Activated naive CD4-positive, alpha-beta T cell treated with anti-CD3 and anti-CD28 coated beads for 36 hours (primary cell): ENCODE results near the gene MYO19. TPM values are rescaled to one million over a fixed set of nuclear protein-coding genes. Genes with fewer than 3 reads are reported as not detected.

Experiments
- CTCF ChIA-PET: fragments of 350-600 bp; sonication (Branson Sonifier 250); formaldehyde crosslinking; loops from one replicate; lab custom pipeline; 2021; ENCODE audit warnings: antibody characterized with exemption; lab: Charles Lee
- DNase-seq: peaks from one replicate; pipeline ENCODE4 v3.0.0-alpha.2; 2020
- H3K27ac Mint-ChIP-seq: one replicate; pipeline ENCODE4 v1.8.0; 2021; ENCODE audit warnings: mild to moderate bottlenecking, mixed read lengths
- H3K27me3 Mint-ChIP-seq: one replicate; pipeline ENCODE4 v1.8.0; 2021; ENCODE audit warnings: low read depth, mixed read lengths
- H3K36me3 Mint-ChIP-seq: one replicate; pipeline ENCODE4 v1.8.0; 2021; ENCODE audit warnings: low read depth, mixed read lengths
- H3K4me1 Mint-ChIP-seq: one replicate; pipeline ENCODE4 v1.8.0; 2021; ENCODE audit warnings: low read depth, mixed read lengths
- H3K4me3 Mint-ChIP-seq: one replicate; pipeline ENCODE4 v1.8.0; 2021; ENCODE audit warnings: mild to moderate bottlenecking, moderate library complexity, mixed read lengths
- H3K9me3 Mint-ChIP-seq: one replicate; pipeline ENCODE4 v1.8.0; 2021; ENCODE audit warnings: mixed read lengths
- intact Hi-C: fragments of 100-400 bp; cut with micrococcal nuclease; formaldehyde crosslinking; loops from one replicate; pipeline ENCODE4 v1.15.1; 2023
- total RNA-seq, 2 experiments: library from RNA; stranded (reverse); gene quantifications; one replicate each; pipeline ENCODE4 v1.2.3, GENCODE V29; 2021

Gene MYO19
- total RNA-seq, 2 experiments from 2014 or later, result 99.6 to 107 TPM

DNA sequence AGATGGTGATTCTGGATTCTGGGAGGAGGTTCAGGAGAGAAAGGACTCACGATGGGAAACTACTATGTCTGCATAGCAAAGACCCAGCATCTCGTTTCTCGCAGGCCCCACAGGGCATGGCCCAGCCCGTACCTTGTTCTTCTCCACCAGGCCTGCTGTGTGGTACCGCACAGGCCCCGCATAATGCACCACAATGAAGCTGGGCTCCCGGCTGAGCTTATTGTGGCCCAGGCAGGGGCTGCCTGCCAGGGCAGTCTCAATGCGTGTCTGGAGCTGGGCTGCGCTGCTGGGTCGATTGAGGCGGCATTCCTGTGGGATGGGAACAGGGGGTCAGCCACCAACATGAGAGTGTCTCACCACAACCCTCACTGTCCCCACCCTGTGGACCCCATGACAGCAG lies 27.8 kb downstream of the MYO19 start:
- CTCF ChIA-PET, result no interaction called here
- H3K4me3 Mint-ChIP-seq, result no peak overlapping the region
- H3K4me1 Mint-ChIP-seq, result peaks cover 3% of the 10 kb centered on the region
- H3K27me3 Mint-ChIP-seq, result no peaks in the 10 kb centered on the region
- peaks cover 40% of the 10 kb centered on the region for H3K36me3 Mint-ChIP-seq
- DNase-seq, result no peak
- no peaks in the 10 kb centered on the region for H3K9me3 Mint-ChIP-seq
- intact Hi-C loops, result no loop called here
- no peak overlapping the region for H3K27ac Mint-ChIP-seq

DNA sequence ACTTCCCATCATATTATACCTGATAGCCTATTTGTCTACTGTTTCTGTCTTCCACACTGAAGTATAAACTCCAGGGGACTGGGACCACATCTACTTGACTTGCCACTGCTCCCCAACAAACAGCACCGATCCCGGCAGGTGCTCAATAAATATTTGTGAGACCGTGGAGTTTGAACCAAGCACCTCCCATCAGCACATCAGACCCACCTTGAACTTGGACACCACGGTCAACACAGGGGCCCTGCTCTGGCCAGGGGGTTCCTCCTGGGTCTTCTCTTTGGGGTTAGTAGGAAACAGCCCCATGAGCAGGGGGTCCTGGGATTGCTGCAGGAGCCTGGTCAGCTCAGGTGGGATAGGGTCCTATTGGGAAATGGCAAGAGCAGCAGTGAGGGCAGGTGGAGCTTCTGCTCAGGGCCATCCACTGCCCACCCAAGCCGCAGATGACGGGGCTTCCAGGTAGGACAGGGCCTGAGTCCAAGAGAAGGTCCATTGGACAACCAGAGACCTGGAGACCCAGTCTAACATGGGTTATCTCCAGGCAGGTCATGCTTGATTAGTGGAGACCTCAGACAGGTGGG lies 28.3 kb downstream of the MYO19 start:
- no peak overlapping the region for H3K27ac Mint-ChIP-seq
- peaks cover 40% of the 10 kb centered on the region for H3K36me3 Mint-ChIP-seq
- H3K4me3 Mint-ChIP-seq, result no peak overlapping the region

DNA sequence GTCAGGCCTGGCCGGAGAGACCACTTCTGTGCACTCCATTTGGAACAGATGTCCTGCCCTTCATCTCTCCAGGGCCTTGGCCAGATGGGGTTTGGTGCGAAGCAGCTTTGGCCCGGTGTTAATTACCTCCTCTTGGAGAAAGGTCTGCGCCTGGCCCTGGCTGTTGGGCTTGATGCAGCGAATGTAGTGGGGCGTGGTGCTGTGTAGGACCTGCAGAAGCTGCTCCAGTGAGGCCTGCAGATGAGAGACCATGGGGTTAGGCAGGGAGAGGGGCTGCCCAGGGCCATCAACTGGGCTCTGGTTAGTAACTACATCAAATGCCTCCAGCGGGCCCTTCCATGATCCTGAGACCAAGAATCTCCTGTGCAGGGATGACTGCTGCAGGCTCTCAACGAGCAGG lies 29.5 kb downstream of the MYO19 start:
- peaks cover 3% of the 10 kb centered on the region for H3K4me1 Mint-ChIP-seq
- H3K27ac Mint-ChIP-seq, result no peak overlapping the region
- H3K27me3 Mint-ChIP-seq, result no peaks in the 10 kb centered on the region
- DNase-seq, result no peak
- peaks cover 37% of the 10 kb centered on the region for H3K36me3 Mint-ChIP-seq
- intact Hi-C loops, result no loop called here
- H3K9me3 Mint-ChIP-seq, result no peaks in the 10 kb centered on the region
- no peak overlapping the region for H3K4me3 Mint-ChIP-seq
- CTCF ChIA-PET, result no interaction called here

More for the DNA sequence above, 28.3 kb downstream of the MYO19 start:
- Mint-ChIP-seq H3K4me1 (peaks cover 3% of the 10 kb centered on the region), H3K27me3 (no peaks in the 10 kb centered on the region), H3K9me3 (no peaks in the 10 kb centered on the region)
- intact Hi-C loops, result no loop called here
- DNase-seq, result no peak
- CTCF ChIA-PET, result no interaction called here

DNA sequence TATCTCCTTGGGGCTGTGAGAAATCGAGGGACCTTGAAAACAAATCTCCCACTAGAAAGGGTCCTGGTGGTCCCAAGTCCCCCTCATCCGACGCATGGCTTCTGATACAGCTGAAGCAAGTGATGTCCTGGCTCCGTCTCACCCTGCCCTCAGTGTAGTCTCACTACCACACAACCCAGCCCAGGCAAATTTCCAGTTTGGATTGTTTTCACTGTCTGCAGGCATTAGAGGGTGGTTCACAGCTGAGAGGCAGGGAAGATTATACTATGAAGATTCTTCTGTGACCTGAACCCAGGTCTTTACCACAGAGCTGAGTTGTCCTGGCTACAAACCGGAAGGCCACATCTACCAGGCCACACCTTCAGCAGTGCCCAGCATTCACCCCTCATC lies 30.5 kb downstream of the MYO19 start:
- Mint-ChIP-seq H3K27me3 (no peaks in the 10 kb centered on the region), H3K27ac (no peak overlapping the region), H3K36me3 (peaks cover 30% of the 10 kb centered on the region), H3K9me3 (no peaks in the 10 kb centered on the region), H3K4me1 (peaks cover 3% of the 10 kb centered on the region), H3K4me3 (no peak overlapping the region)
- CTCF ChIA-PET, result interaction anchor here (0.7 kb wide), 1 partner anchor 23 kb away, joined by 3 read pairs; no protein-coding TSS in a partner anchor
- intact Hi-C loops, result no loop called here
- no peak for DNase-seq

DNA sequence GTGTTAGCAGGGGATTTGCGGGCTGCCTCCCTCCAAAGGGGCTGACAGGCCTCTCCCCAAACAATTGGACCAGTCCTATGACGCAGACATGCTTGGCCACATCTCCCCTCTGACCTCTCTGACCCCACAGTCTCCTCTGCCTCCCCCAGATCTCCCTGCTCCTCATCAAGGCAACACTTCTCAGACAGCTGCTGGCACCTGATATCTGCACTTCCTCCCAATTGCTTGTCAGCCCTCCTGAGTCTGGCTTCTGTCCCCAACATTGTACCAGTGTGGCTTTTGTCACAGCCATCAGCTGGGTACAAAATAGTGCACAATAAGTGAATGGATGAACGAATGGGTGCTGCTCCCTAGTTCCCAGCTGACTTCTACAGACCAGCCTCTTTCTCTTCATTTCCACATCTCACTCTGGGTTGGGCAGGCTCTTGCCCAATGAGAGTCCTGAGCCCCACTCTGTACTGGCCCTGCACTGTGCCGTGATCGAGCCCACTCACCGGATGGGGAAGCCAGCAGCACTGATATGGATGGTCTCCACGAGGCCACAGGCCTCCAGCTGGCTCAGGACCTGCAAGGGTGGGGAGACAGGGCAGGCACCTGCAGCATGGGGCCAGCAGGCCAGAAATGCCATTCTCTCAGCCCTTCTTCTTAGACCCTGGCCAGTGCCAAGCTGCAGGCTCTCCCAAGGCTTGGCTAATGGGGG lies 31.1 kb downstream of the MYO19 start:
- no peaks in the 10 kb centered on the region for H3K9me3 Mint-ChIP-seq
- CTCF ChIA-PET, result interaction anchor here (0.7 kb wide), 1 partner anchor 24 kb away, joined by 3 read pairs; no protein-coding TSS in a partner anchor
- H3K27ac Mint-ChIP-seq, result no peak overlapping the region
- H3K4me1 Mint-ChIP-seq, result peaks cover 3% of the 10 kb centered on the region
- DNase-seq, result no peak
- no peaks in the 10 kb centered on the region for H3K27me3 Mint-ChIP-seq
- peaks cover 32% of the 10 kb centered on the region for H3K36me3 Mint-ChIP-seq
- intact Hi-C loops, result no loop called here
- no peak overlapping the region for H3K4me3 Mint-ChIP-seq

DNA sequence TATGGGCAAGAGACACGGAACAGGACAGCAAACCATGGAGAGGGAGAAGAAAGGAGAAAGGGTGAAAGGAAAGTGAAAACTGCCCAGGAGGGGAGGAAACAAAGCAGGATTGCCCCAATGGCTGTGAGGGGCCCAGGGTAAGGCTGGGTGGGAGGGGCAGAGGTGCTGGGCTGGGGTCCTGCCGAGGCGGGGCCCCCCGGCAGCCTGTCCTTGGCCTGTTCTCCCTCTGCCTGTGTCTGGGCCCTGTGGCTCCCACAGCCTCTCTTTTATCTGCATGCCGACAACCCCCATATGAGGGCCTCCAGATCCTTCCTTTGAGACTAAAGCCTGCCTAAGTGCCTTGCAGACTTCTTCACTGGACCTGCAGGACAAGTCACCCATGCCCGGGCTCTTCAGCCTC lies 32.7 kb downstream of the MYO19 start:
- Mint-ChIP-seq H3K4me1 (peaks cover 3% of the 10 kb centered on the region), H3K27ac (no peak overlapping the region), H3K36me3 (peaks cover 31% of the 10 kb centered on the region), H3K9me3 (no peaks in the 10 kb centered on the region), H3K27me3 (no peaks in the 10 kb centered on the region), H3K4me3 (no peak overlapping the region)
- DNase-seq, result no peak
- intact Hi-C loops, result no loop called here
- CTCF ChIA-PET, result no interaction called here

DNA sequence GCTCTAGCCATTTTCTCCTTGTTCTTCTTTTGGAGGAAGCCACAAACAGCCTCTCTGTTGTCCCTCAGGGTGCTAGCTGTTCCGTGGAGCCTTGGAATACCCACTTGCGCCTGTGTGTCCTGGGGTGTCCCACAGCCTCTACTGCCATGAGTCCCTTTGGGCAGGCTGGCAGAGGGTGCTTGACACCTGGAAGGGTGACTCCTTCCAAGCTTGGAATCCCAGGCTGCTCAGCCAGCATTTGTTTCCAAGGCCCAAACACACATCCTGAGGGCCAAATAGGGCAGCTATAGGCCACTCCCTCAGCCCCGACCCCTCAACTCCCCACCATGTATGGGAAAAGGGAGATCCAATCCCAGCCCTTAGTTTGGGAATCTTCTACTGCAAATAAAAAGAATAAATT lies 33.3 kb downstream of the MYO19 start:
- Mint-ChIP-seq H3K27ac (no peak overlapping the region), H3K9me3 (no peaks in the 10 kb centered on the region), H3K4me1 (peaks cover 3% of the 10 kb centered on the region), H3K4me3 (no peak overlapping the region), H3K27me3 (no peaks in the 10 kb centered on the region), H3K36me3 (peaks cover 30% of the 10 kb centered on the region)
- CTCF ChIA-PET, result no interaction called here
- intact Hi-C loops, result no loop called here
- DNase-seq, result no peak

DNA sequence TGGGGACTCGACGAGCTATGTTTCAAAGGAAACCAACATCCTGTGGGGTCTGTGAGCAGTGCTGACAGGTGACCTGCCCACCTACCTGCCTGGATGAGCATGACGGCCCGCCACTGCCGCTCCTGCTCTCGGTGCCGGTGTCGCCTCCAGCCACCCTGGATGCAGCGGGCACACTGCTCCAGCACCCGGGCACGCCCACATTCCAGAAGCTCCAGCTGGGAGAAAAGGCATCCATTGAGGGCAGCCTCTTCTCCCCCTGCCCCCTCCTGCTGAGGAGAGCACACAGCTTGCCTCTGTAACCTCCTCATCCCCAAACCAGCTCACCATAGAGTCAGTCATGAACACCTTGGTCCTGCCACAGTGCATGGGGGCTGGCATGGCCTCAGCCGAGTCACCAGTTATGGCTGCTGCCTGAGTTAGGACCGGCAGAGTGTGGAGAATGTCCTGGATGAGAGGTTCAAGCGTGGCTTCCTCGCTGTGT lies 33.9 kb downstream of the MYO19 start:
- Mint-ChIP-seq H3K9me3 (no peaks in the 10 kb centered on the region), H3K27me3 (no peaks in the 10 kb centered on the region), H3K36me3 (peaks cover 33% of the 10 kb centered on the region), H3K4me1 (peaks cover 3% of the 10 kb centered on the region), H3K27ac (no peak overlapping the region), H3K4me3 (no peak overlapping the region)
- intact Hi-C loops, result no loop called here
- CTCF ChIA-PET, result no interaction called here
- DNase-seq, result no peak

DNA sequence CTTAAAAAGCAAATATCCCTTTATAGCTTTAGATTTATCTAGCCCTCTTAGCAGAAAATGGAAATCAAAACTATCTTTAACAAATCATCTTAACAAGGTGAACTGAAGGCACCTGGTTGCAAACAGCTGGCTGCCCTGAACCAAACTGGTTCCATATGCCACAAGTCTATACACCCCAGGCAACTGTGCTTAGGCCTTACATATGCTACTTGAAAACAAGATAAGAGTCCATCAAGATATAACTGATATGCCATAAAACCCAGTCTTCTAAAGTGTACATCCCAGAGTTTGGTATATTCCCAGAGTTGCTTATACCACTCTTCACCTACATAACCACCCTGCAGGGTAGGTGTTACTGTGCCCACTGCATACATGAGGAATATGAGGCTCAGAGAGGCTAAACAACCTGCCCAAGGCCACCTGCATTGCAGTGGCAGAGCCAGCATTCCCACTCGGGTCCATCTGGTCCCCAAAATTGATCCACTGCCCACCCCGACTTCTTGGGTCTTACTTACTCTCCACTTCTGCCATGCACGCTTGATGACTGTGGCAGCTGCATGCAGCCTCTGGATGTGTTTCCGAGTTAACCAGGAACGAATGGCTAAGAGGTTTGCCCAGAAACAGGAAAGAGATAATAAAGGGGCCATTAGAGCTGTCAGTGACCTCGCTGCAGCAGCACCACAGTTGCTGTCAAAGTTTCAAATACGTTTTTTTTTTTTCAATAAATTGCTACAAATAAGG lies 35.9 kb downstream of the MYO19 start:
- Mint-ChIP-seq H3K4me3 (no peak overlapping the region), H3K27ac (no peak overlapping the region), H3K36me3 (peaks cover 32% of the 10 kb centered on the region), H3K4me1 (peaks cover 3% of the 10 kb centered on the region), H3K9me3 (no peaks in the 10 kb centered on the region), H3K27me3 (no peaks in the 10 kb centered on the region)
- intact Hi-C loops, result no loop called here
- CTCF ChIA-PET, result interaction anchor here (0.7 kb wide), 1 partner anchor 530 kb away, joined by 4 read pairs; no protein-coding TSS in a partner anchor
- no peak for DNase-seq

DNA sequence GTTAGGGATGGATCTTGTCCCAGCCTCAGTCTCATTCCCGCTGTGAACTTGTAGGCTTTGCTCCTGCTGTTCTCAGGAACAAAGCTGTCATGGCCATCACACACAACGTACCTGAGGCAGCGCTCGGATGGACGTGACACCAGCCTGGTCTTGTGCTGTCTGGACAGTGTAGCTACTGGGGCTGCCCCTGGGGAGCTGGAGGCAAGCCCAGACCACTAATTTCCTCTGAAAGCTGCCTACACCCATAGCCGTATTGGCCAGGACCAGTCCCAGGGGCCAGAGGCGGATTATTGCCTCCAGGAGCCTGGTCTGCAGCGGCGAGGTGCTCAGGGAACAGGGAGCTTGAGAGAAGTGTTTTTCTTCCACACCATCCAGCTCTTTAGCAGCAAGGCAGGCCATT lies 36.5 kb downstream of the MYO19 start:
- intact Hi-C loops, result no loop called here
- Mint-ChIP-seq H3K36me3 (peaks cover 29% of the 10 kb centered on the region), H3K27me3 (no peaks in the 10 kb centered on the region), H3K27ac (no peak overlapping the region), H3K4me3 (no peak overlapping the region), H3K9me3 (no peaks in the 10 kb centered on the region), H3K4me1 (no peaks in the 10 kb centered on the region)
- DNase-seq, result no peak
- CTCF ChIA-PET, result no interaction called here

DNA sequence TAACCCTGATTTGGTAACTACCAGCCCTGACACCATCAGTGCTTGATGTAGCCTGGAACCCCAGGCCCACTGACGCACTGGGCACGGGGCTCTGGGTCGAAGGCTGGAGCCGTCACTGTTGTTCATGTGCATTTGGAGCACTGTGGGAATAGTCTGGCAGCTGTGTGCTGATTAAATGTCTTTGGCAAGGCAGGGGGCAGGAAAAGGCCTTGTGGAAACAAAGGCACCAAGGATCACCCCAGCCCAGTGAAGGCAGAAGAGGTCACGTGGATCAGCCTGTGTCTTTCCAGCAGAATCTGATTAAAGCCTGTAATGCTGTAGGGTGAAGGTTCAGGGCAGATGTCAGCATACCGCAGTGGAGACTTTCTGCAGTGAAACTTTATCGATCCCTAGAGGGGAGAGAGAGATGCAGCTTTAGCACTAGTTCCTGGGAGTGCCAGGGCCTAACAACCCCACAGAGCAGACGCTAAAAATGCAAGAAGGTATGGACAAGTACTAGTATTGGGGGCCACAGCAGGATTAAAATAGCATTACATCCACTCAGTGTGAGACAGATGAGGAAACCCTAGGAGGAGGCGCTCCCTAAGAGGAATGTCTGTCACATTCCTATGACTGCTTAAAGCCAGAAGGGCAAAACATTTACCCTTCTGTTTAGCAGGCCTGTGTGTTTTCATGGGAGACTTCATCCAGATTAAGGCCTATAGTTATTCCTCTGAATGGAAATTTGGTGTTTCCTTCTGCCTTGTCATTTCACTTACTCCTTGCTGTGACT lies 38.5 kb downstream of the MYO19 start:
- Mint-ChIP-seq H3K27me3 (no peaks in the 10 kb centered on the region), H3K36me3 (peaks cover 29% of the 10 kb centered on the region), H3K27ac (peak overlapping the region; percentile 61), H3K4me3 (no peak overlapping the region), H3K4me1 (peaks cover 10% of the 10 kb centered on the region), H3K9me3 (no peaks in the 10 kb centered on the region)
- no peak for DNase-seq
- intact Hi-C loops, result no loop called here
- CTCF ChIA-PET, result no interaction called here

DNA sequence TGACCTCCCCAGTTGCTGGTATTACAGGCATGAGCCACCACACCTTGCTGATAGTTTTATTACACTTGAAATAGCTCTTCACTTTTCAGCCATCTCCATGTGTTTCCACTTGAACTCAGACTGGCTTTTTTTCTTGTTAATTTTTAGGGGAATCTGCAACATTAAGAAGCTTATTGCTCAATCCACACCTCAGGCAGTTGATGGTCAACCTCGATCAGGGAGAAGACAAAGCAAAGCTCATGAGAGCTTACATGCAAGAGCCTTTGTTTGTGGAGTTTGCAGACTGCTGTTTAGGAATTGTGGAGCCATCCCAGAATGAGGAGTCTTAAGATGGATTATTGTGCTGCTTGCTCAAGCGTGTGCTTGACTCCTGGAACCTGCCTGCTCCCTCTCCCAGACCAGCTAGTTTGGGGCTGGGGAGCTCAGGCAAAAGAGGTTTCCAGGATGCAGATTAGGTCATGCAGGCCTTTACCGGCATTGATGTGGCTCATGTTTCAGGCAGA lies 39.5 kb downstream of the MYO19 start:
- H3K27ac Mint-ChIP-seq, result peak overlapping the region; percentile 1
- no peaks in the 10 kb centered on the region for H3K27me3 Mint-ChIP-seq
- no peaks in the 10 kb centered on the region for H3K9me3 Mint-ChIP-seq
- no peak overlapping the region for H3K4me3 Mint-ChIP-seq
- intact Hi-C loops, result no loop called here
- peaks cover 16% of the 10 kb centered on the region for H3K4me1 Mint-ChIP-seq
- H3K36me3 Mint-ChIP-seq, result peaks cover 30% of the 10 kb centered on the region
- CTCF ChIA-PET, result no interaction called here
- DNase-seq, result no peak
